ENCODE data around the gene TMEM63C. TPM values are rescaled to one million over a fixed set of nuclear protein-coding genes. Genes with fewer than 3 reads are reported as not detected.

Gene TMEM63C
- total RNA-seq, 3 donors from 2014 or later, result 21.2 to 40.8 (median 34.9) TPM

GRCh38 chr14:77259025-77259715 is 77.6 kb downstream of the TMEM63C start:
- no peak overlapping the region for H3K4me3 ChIP-seq
- no peak for TF ChIP-seq CTCF (IDR thresholded peaks at IDR 0.05)
- H3K9me3 ChIP-seq, result no peaks in the 10 kb centered on the region
- ATAC-seq (no peak), DNase-seq (no peak)
- intact Hi-C loops (cut with DNase I, micrococcal nuclease), result no loop called here
- H3K4me1 ChIP-seq (ENCODE audit: low read depth), result no peaks in the 10 kb centered on the region
- no peaks in the 10 kb centered on the region for H3K36me3 ChIP-seq (ENCODE audit: low read depth)

- ATAC-seq, result no peak
- no peak for TF ChIP-seq CTCF (IDR thresholded peaks at IDR 0.05)
- intact Hi-C loops (cut with DNase I, micrococcal nuclease), result no loop called here
- no peak for DNase-seq
- no peaks in the 10 kb centered on the region for H3K9me3 ChIP-seq
- H3K36me3 ChIP-seq (ENCODE audit: low read depth), result no peaks in the 10 kb centered on the region
- no peak overlapping the region for H3K4me3 ChIP-seq
- no peaks in the 10 kb centered on the region for H3K4me1 ChIP-seq (ENCODE audit: low read depth)
Observed at GRCh38 chr14:77260199-77260598, 78.6 kb downstream of the TMEM63C start.

- no peak for TF ChIP-seq CTCF (IDR thresholded peaks at IDR 0.05)
- intact Hi-C loops (cut with DNase I, micrococcal nuclease), result no loop called here
- ATAC-seq, result no peak
Observed at GRCh38 chr14:77260631-77261030, 79.0 kb downstream of the TMEM63C start.

GRCh38 chr14:77264466-77265186 is 83.0 kb downstream of the TMEM63C start:
- ATAC-seq (no peak), DNase-seq (no peak)
- Histone ChIP-seq H3K4me3 (no peak overlapping the region), H3K36me3 (ENCODE audit: low read depth) (no peaks in the 10 kb centered on the region), H3K9me3 (peaks cover 4% of the 10 kb centered on the region), H3K4me1 (ENCODE audit: low read depth) (no peaks in the 10 kb centered on the region)
- intact Hi-C loops (cut with DNase I, micrococcal nuclease), result no loop called here
- TF ChIP-seq CTCF (IDR thresholded peaks at IDR 0.05), result no peak

More at GRCh38 chr14:77260631-77261030, 79.0 kb downstream of the TMEM63C start:
- no peaks in the 10 kb centered on the region for H3K9me3 ChIP-seq
- no peaks in the 10 kb centered on the region for H3K4me1 ChIP-seq (ENCODE audit: low read depth)
- no peaks in the 10 kb centered on the region for H3K36me3 ChIP-seq (ENCODE audit: low read depth)
- peak in 1 of 3 donors; percentile 5 for DNase-seq
- H3K4me3 ChIP-seq, result no peak overlapping the region

- no peak for DNase-seq
Observed at GRCh38 chr14:77265187-77265515, 83.6 kb downstream of the TMEM63C start.

More at GRCh38 chr14:77265187-77265515, 83.6 kb downstream of the TMEM63C start:
- Histone ChIP-seq H3K4me1 (ENCODE audit: low read depth) (no peaks in the 10 kb centered on the region), H3K36me3 (ENCODE audit: low read depth) (no peaks in the 10 kb centered on the region), H3K4me3 (no peak overlapping the region), H3K9me3 (peaks cover 4% of the 10 kb centered on the region)
- intact Hi-C loops (cut with DNase I, micrococcal nuclease), result no loop called here
- ATAC-seq, result no peak
- TF ChIP-seq CTCF (IDR thresholded peaks at IDR 0.05), result no peak

Measured in mucosa of descending colon (tissue), 3 donors.